Neuronal stem cell (in vitro differentiated cells): Measurements from ENCODE around the gene PCDH10.

Experiments
- DNase-seq: peaks from one replicate; pipeline ENCODE4 v3.0.0-alpha.2; 2013; ENCODE audit warnings: low spot score
- H2AFZ ChIP-seq: one replicate; pipeline ENCODE4 v1.6.1; 2013; ENCODE audit warnings: mild to moderate bottlenecking, low read length, inconsistent platforms
- H2AK5ac ChIP-seq: 2 replicates; pipeline ENCODE4 v1.6.1; 2013; ENCODE audit warnings: low read depth, mild to moderate bottlenecking, inconsistent platforms, low read length, moderate library complexity, mixed read lengths
- H2BK120ac ChIP-seq: 2 replicates; pipeline ENCODE4 v1.6.1; 2013; ENCODE audit warnings: low read depth, mild to moderate bottlenecking, inconsistent platforms, low read length, moderate library complexity, mixed read lengths
- H2BK12ac ChIP-seq: one replicate; pipeline ENCODE4 v1.6.1; 2013; ENCODE audit warnings: low read length, inconsistent platforms
- H2BK15ac ChIP-seq: 2 replicates; pipeline ENCODE4 v1.6.1; 2013; ENCODE audit warnings: mild to moderate bottlenecking, low read length, inconsistent platforms, mixed read lengths
- H2BK5ac ChIP-seq: one replicate; pipeline ENCODE4 v1.6.1; 2013; ENCODE audit warnings: inconsistent platforms, mild to moderate bottlenecking, low read length, moderate library complexity
- H3K14ac ChIP-seq: one replicate; pipeline ENCODE4 v1.6.1; 2013; ENCODE audit warnings: low read length, inconsistent platforms
- H3K18ac ChIP-seq: 2 replicates; pipeline ENCODE4 v1.6.1; 2013; ENCODE audit warnings: low read length, inconsistent platforms
- H3K23ac ChIP-seq: 2 replicates; pipeline ENCODE4 v1.6.1; 2013; ENCODE audit warnings: low read depth, mild to moderate bottlenecking, mixed read lengths, low read length, inconsistent platforms; ENCODE audit not compliant: poor library complexity
- H3K27ac ChIP-seq: replicated peaks from 3 replicates; pipeline ENCODE4 v1.5.1; 2013; ENCODE audit warnings: low read length, inconsistent platforms
- H3K27me3 ChIP-seq, 3 experiments: 2 replicates each; pipeline ENCODE4 v1.6.1; 2013; ENCODE audit warnings: low read length in 3 of 3, mild to moderate bottlenecking in 2 of 3, inconsistent platforms in 1 of 3, low read depth in 1 of 3, mixed read lengths in 1 of 3, moderate library complexity in 1 of 3; ENCODE audit not compliant: control insufficient read depth in 3 of 3, insufficient read depth in 3 of 3
- H3K36me3 ChIP-seq, 2 donors: replicated peaks in 1 of 2; 2 replicates each; pipeline ENCODE4 v1.6.1; 2013; ENCODE audit warnings: low read length in 2 of 2; ENCODE audit not compliant: control insufficient read depth in 2 of 2, insufficient read depth in 2 of 2
- H3K4ac ChIP-seq: 2 replicates; pipeline ENCODE4 v1.6.1; 2013; ENCODE audit warnings: inconsistent platforms, mild to moderate bottlenecking, low read length, moderate library complexity
- H3K4me1 ChIP-seq, 2 donors: 1 replicate in 1 of 2; 2 replicates in 1 of 2; pipeline ENCODE4 v1.6.1; 2013; ENCODE audit warnings: low read length in 2 of 2, low read depth in 1 of 2; ENCODE audit not compliant: control insufficient read depth in 2 of 2, insufficient read depth in 1 of 2
- H3K4me2 ChIP-seq: one replicate; pipeline ENCODE4 v1.6.1; 2013; ENCODE audit warnings: mild to moderate bottlenecking, low read length, inconsistent platforms; ENCODE audit not compliant: insufficient read depth, poor library complexity, severe bottlenecking
- H3K4me3 ChIP-seq, 2 donors: 2 replicates each; pipeline ENCODE4 v1.5.1; 2013; ENCODE audit warnings: low read length in 2 of 2, mild to moderate bottlenecking in 2 of 2, inconsistent platforms in 1 of 2, moderate library complexity in 1 of 2
- H3K79me1 ChIP-seq: one replicate; pipeline ENCODE4 v1.6.1; 2013; ENCODE audit warnings: low read depth, mild to moderate bottlenecking, inconsistent platforms, low read length, moderate library complexity
- H3K9ac ChIP-seq: one replicate; pipeline ENCODE4 v1.6.1; 2013; ENCODE audit warnings: mild to moderate bottlenecking, low read depth, low read length, inconsistent platforms; ENCODE audit not compliant: poor library complexity
- H3K9me3 ChIP-seq, 2 donors: replicated peaks in 1 of 2; 2 replicates each; pipeline versions ENCODE3 to v1.6.1; 2013; ENCODE audit warnings: low read length in 2 of 2, mild to moderate bottlenecking in 2 of 2, inconsistent platforms in 1 of 2, low read depth in 1 of 2, mixed read lengths in 1 of 2, moderate library complexity in 1 of 2; ENCODE audit not compliant: control insufficient read depth in 2 of 2, insufficient read depth in 1 of 2
- H4K8ac ChIP-seq: one replicate; pipeline ENCODE4 v1.6.1; 2013; ENCODE audit warnings: low read depth, mild to moderate bottlenecking, inconsistent platforms, low read length, moderate library complexity
- H4K91ac ChIP-seq: one replicate; pipeline ENCODE4 v1.6.1; 2013; ENCODE audit warnings: low read length, low read depth, mild to moderate bottlenecking, inconsistent platforms; ENCODE audit not compliant: poor library complexity
- WGBS, 2 donors: extraction: QIAGEN DNeasy Blood & Tissue Kit; methylation state at CpG; one replicate each; pipeline ENCODE4 v1.1.7; 2013; ENCODE audit warnings: missing lambda C conversion rate in 2 of 2, mixed read lengths in 1 of 2; ENCODE audit not compliant: insufficient read length in 2 of 2, insufficient replicate concordance in 1 of 2; ENCODE audit errors: extremely low coverage in 2 of 2; 5-methylcytosine and 5-hydroxymethylcytosine counted together

Gene PCDH10

GRCh38 chr4:133150486-133151340 is 1.6 kb downstream of the PCDH10 start:
- Histone ChIP-seq H3K79me1 (no peaks in the 10 kb centered on the region), H3K9me3 (peaks cover 0 to 8% of the 10 kb centered on the region in 2 donors), H3K23ac (peak overlapping the region; percentile 44), H3K4me3 (peak overlapping the region; percentile 44 to 76), H3K18ac (peak overlapping the region; percentile 24), H2BK120ac (no peak overlapping the region), H2BK12ac (no peak overlapping the region), H3K36me3 (no peaks in the 10 kb centered on the region), H2BK15ac (no peak overlapping the region), H2BK5ac (no peak overlapping the region), H3K27ac (no peak overlapping the region), H3K4ac (no peak overlapping the region), H3K14ac (peak overlapping the region; percentile 84), H4K91ac (no peak overlapping the region), H3K9ac (peak overlapping the region; percentile 79), H3K4me2 (peak overlapping the region; percentile 90), H4K8ac (no peak overlapping the region), H3K27me3 (peaks cover 0 to 55% (median 9%) of the 10 kb centered on the region in 3 experiments), H2AK5ac (no peak overlapping the region), H2AFZ (peak overlapping the region; percentile 94), H3K4me1 (peaks cover 0 to 9% of the 10 kb centered on the region in 2 donors)
- DNase-seq: no peak
- no CpG with 5 or more reads among the region's 63 CpGs for WGBS, 2 donors

GRCh38 chr4:133151341-133151690 is 2.2 kb downstream of the PCDH10 start:
- H2BK12ac ChIP-seq: no peak overlapping the region
- H2BK5ac ChIP-seq: no peak overlapping the region
- no peaks in the 10 kb centered on the region for H3K36me3 ChIP-seq
- no peak overlapping the region for H3K27ac ChIP-seq
- H3K14ac ChIP-seq: no peak overlapping the region
- peak overlapping the region; percentile 52 for H3K9ac ChIP-seq
- H3K4me2 ChIP-seq: peak overlapping the region; percentile 90
- H3K18ac ChIP-seq: no peak overlapping the region
- peak overlapping the region; percentile 44 to 76 for H3K4me3 ChIP-seq
- no peak overlapping the region for H2BK15ac ChIP-seq
- no CpG with 5 or more reads among the region's 31 CpGs for WGBS, 2 donors
- no peak overlapping the region for H2AK5ac ChIP-seq
- H2BK120ac ChIP-seq: no peak overlapping the region
- no peak overlapping the region for H3K4ac ChIP-seq
- DNase-seq: no peak
- no peaks in the 10 kb centered on the region for H3K79me1 ChIP-seq
- H3K4me1 ChIP-seq: peaks cover 3 to 11% of the 10 kb centered on the region in 2 donors
- H3K27me3 ChIP-seq: peaks cover 0 to 52% (median 9%) of the 10 kb centered on the region in 3 experiments
- no peak overlapping the region for H4K91ac ChIP-seq
- peaks cover 0 to 8% of the 10 kb centered on the region in 2 donors for H3K9me3 ChIP-seq
- peak overlapping the region; percentile 94 for H2AFZ ChIP-seq
- H3K23ac ChIP-seq: peak overlapping the region; percentile 44
- H4K8ac ChIP-seq: no peak overlapping the region

GRCh38 chr4:133151691-133152329 is 2.7 kb downstream of the PCDH10 start:
- H3K9me3 ChIP-seq: peaks cover 0 to 8% of the 10 kb centered on the region in 2 donors
- H3K9ac ChIP-seq: peak overlapping the region; percentile 87
- peak overlapping the region; percentile 94 for H2AFZ ChIP-seq
- DNase-seq: no peak
- H3K27me3 ChIP-seq: peaks cover 0 to 51% (median 9%) of the 10 kb centered on the region in 3 experiments
- no peak overlapping the region for H2BK12ac ChIP-seq
- no peak overlapping the region for H3K4ac ChIP-seq
- no peaks in the 10 kb centered on the region for H3K79me1 ChIP-seq
- no peak overlapping the region for H2AK5ac ChIP-seq
- H3K4me3 ChIP-seq: peak overlapping the region; percentile 44 to 76
- H3K18ac ChIP-seq: peak overlapping the region; percentile 78
- peak overlapping the region; percentile 90 for H3K4me2 ChIP-seq
- peaks cover 3 to 11% of the 10 kb centered on the region in 2 donors for H3K4me1 ChIP-seq
- H3K23ac ChIP-seq: peak overlapping the region; percentile 87
- H2BK15ac ChIP-seq: peak overlapping the region; percentile 72
- no peaks in the 10 kb centered on the region for H3K36me3 ChIP-seq
- no peak overlapping the region for H3K14ac ChIP-seq
- no CpG with 5 or more reads among the region's 62 CpGs for WGBS, 2 donors
- H3K27ac ChIP-seq: no peak overlapping the region
- H4K8ac ChIP-seq: no peak overlapping the region
- H2BK5ac ChIP-seq: peak overlapping the region; percentile 67
- peak overlapping the region; percentile 62 for H2BK120ac ChIP-seq
- H4K91ac ChIP-seq: no peak overlapping the region

- no peak overlapping the region for H3K27ac ChIP-seq
- no peak overlapping the region for H3K4ac ChIP-seq
- peak overlapping the region; percentile 65 for H3K18ac ChIP-seq
- no peaks in the 10 kb centered on the region for H3K36me3 ChIP-seq
- peak overlapping the region; percentile 87 for H3K9ac ChIP-seq
- no peak overlapping the region for H2AK5ac ChIP-seq
- peak overlapping the region; percentile 87 for H3K23ac ChIP-seq
- H3K79me1 ChIP-seq: no peaks in the 10 kb centered on the region
- no peak overlapping the region for H2BK120ac ChIP-seq
- H4K91ac ChIP-seq: no peak overlapping the region
- H2BK12ac ChIP-seq: peak overlapping the region; percentile 49
- peak overlapping the region; percentile 44 to 76 for H3K4me3 ChIP-seq
- peaks cover 0 to 8% of the 10 kb centered on the region in 2 donors for H3K9me3 ChIP-seq
- WGBS, 2 donors: no CpG with 5 or more reads among the region's 26 CpGs
- peak overlapping the region; percentile 94 for H2AFZ ChIP-seq
- peak overlapping the region; percentile 67 for H2BK5ac ChIP-seq
- no peak overlapping the region for H3K14ac ChIP-seq
- no peak overlapping the region for H4K8ac ChIP-seq
- H2BK15ac ChIP-seq: peak overlapping the region; percentile 72
- peaks cover 0 to 48% (median 9%) of the 10 kb centered on the region in 3 experiments for H3K27me3 ChIP-seq
- no peak for DNase-seq
- peaks cover 3 to 11% of the 10 kb centered on the region in 2 donors for H3K4me1 ChIP-seq
- H3K4me2 ChIP-seq: peak overlapping the region; percentile 90
Observed at GRCh38 chr4:133152330-133152821, 3.3 kb downstream of the PCDH10 start.
